Non-pigmented ciliary epithelial cell (primary cell): Measurements from ENCODE around the gene HYAL2.
A peak's percentile ranks its signal among the peaks of the same experiment; 100 is the strongest.

ENCODE experiments used
- DNase-seq: peaks from one replicate; pipeline ENCODE4 v3.0.0-alpha.2; 2010; ENCODE audit warnings: low read depth

The HYAL2 gene

DNA sequence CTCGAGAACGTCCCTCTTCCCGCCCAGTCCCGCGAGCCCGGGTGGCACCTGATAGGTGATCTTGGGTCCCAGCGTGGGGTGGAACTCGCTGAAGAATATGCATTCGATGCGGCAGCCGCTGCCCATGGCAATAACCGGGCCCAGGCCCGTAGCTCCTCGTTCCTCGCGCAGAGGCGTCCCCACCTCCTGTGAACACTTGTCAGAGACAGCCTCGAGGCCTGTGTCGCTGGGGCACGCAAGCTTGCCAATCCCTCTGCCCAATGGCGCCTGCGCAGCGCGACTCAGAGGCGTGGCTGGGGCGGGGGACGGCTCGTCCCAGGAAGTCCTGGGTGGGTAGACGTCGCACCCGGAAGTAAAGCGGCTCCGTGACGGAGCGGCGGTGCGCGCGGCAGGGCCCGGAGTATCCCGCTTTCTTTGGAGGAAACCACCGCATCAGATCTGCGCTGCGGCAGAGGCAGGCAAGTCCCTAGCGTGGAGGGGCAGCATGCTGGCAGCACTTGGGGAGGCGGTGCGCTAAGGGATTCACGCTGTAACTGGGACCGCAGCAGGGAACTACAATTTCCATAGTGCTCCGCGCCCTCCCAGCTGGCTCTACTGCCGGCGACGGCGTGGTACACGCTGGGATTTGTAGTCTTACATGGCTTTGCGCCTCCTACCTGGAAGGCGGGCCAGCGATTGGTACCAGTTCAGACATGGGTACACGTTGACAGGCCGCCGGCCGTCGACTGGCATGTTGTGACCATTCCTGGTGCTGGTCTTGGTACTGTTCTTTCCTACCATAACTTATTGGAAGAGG, 28.2 kb upstream of the HYAL2 start, which contains the start of the genes CYB561D2 and NPRL2:
Gene CYB561D2, plus strand, starts transcription at position 336 of the 796 bp plus-strand sequence. CDS start 572 bp downstream, outside the sequence.
Gene NPRL2, minus strand, starts transcription at position 249 of the 796 bp plus-strand sequence. Its CDS starts 123 bp downstream, at position 126.
- peak; percentile 67 for DNase-seq

DNA sequence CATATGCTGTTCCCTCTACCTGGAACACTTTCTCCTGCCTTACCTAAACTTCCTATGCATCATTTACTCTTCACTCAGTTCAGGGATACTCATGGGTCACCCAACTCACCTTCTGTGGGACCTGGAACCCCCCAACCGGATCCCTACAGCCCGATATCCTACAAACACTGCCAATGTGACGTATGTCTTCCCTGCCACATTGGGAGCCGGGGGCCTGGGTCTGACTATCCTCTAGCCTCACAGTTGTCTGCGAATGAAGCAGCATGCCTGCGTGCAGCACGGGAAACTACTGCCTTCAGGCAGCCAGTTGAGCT, 27.6 kb upstream of the HYAL2 start:
- DNase-seq: no peak

DNA sequence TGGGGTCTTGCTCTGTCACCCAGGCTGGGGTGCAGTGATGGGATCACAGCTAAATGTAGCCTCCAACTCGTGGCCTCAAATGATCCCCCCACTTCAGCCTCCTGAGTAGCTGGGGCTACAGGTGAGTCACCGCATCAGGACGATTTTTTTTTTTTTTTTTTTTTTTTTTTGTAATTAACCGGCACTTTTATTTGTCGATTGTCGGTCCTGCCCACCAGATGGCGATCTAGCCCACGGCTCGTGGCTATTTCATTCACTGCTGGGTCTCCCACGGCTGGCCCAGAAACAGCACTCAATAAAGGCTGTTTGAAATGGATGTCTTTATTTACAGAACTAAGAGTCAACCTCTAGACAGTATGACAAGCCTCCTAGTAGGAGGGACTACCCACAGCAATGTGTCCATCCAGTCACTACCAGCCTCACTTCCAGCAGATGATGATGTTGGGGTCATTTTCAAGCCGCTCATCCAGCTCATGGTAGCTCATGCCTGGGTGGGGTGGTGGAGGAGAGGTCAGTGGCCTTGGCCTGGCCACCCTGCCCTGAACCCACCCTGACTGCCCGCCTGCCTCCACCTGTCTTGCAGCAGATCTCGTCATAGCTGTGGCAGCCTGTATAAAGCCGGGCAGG, 24.8 kb upstream of the HYAL2 start:
- no peak for DNase-seq

DNA sequence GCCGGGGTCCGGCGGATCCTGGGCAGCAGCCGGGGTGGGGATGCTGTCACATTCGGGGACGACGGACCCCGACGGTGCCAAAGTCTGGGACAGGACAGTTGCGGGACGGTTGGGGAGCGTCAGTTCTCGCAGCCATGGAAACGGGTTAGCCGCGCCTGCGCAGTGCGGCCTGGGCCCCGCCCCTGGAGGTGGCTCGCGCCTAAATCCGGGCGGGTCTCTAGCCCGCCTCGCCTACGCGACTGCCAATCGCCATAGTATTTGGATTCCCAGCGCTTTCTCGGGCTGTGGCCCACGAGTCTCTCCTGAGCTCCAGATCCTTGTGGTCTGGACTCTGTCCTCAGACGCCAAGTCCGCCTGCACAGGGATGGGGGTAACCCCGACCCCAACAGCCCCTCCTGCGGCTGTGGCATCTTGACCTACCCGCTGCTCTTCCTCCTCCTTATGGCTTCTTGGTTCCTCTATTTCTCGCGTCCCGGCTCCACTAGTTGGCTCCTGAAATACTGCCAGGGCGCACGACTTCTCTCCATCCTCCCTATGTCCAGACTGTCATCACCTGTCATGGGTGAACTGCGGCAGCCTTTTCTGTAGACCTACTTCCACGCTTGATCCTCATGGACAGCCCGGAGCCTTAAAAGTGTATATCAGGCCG, 23.2 kb upstream of the HYAL2 start, which contains the start of gene ZMYND10:
Gene ZMYND10, minus strand, starts transcription at position 147 of the 649 bp plus-strand sequence. CDS start 153 bp downstream, outside the sequence.
- no peak for DNase-seq

DNA sequence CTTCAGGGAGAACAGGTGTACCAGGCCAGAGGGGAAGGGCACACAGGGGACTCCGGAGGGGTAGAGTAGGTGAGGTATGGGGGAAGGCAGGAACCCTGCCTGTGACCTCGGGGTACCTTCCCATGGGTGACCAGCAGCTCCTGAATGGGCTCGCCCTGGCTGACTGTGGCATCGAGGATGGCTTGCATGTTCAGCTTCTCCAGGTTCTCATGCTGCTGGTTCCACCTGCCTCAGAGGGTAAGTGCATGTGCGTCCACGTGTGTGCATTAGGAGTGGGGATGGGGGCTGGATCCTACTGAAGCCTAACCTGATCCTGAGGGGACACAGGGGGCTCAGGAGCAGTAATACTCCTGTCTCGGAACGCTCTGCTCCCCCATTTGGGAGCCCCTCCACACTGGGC, 22.5 kb upstream of the HYAL2 start:
- no peak for DNase-seq

DNA sequence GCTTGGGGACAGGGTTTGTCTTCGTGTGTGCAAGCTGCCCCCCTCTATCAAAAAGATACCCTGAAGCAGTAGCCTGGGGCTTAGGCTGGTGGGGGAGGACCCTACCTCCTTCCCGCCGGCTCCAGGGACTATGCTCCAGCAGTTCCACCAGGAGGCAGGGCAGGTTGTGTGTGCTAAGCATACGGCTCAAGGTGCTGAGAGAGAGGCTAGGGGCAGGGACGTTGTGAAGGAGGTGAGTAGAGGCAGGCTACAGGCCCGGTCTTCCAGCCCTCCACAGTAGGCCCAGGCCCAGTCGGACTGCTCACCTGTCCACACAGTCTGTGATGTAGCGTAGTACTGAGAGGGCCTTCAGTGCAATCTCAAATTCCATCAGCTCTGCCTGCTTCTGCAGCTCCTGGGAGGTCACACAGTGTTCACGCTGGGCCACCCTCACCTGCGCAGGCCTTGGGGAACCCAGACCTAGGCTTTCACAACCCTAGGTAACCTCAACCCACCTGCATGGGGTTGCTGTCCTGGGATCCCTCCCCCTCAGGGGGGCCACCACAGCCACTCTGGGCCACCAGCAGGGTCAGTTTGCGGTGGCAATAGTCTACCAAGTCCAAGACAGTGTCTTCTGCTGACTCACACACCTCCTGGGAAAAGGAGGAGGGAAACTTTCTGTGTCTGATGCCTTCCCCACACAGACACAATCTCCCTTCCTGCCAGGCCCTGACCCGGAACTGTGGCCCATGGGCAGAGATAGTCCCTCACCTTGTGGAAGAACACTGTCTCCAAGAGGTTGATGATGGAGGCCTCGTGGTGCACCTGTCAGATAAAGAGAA, 20.5 kb upstream of the HYAL2 start:
- no peak for DNase-seq

DNA sequence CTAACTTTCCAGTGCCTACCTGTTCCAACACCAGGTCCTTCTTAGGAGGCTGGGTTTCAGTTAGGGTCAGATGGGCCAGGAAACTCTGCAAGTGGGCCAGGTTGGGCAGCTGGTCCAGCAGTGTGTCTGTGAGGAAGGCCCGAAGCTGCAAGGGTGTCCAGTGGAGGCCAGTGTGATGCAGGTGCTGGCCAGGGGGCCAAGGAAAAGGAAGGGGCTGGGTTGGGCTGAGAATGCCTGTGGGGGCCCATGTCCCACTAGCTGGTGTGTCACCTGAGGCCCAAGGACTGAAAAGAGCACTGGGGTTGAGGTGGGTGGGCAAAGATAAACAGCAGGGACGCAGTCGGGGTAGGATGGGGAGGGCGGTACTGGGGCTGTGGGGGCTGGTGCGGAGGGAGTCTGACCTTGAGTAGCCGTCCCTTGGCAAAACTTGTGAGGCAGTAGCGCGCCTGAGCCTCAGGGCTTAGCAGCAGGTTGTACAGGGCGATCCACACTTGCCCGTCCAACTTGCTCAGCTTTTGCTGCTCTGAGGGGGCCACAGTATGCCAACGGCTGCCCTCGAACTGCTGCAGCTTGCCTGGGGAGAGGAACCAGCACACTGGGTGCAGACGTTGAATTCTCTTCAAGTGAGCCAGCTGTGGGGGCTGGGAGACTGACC, 19.6 kb upstream of the HYAL2 start:
- no peak for DNase-seq

DNA sequence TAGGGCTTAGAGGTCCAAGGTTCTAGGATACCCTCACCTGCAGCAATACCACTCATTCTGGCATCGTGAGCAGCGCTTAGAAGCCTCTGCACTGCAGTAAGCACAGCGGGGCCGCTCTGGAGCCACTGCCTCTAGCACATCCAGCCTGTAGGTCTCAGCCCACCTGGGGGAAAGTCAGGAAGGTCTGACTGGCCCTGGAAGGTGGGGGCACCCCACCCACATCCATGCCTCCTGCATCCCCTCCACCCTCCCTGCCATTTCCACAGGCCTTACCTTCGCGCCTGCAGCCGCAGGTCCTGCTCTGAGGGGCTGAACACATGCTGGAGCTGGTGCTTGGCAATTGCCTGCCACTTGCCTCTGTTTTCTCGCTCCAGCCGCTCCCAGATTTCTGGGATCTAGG, 19.0 kb upstream of the HYAL2 start:
- no peak for DNase-seq

DNA sequence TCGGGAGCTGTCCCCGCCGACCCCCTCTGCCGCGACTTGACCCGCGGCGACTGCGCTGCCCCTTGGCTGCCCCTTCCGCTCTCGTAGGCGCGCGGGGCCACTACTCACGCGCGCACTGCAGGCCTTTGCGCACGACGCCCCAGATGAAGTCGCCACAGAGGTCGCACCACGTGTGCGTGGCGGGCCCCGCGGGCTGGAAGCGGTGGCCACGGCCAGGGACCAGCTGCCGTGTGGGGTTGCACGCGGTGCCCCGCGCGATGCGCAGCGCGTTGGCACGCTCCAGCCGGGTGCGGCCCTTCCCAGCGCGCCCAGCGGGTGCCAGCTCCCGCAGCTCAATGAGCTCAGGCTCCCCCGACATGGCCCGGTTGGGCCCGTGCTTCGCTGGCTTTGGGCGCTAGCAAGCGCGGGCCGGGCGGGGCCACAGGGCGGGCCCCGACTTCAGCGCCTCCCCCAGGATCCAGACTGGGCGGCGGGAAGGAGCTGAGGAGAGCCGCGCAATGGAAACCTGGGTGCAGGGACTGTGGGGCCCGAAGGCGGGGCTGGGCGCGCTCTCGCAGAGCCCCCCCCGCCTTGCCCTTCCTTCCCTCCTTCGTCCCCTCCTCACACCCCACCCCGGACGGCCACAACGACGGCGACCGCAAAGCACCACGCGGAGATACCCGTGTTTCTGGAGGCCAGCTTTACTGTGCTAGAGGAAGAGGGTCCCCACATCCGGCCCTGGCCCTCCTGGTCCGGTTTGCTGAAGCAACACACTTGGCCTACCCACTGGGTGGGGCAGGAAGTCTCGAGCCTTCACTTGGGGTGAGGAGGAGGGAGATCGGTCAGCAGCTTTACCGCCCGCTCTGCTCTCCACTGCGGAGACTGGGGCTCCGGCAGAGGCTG, 18.1 kb upstream of the HYAL2 start, which contains the start of gene RASSF1:
Gene RASSF1, minus strand, starts transcription at position 389 of the 882 bp plus-strand sequence. Its CDS starts 31 bp downstream, at position 358.
- DNase-seq: no peak

DNA sequence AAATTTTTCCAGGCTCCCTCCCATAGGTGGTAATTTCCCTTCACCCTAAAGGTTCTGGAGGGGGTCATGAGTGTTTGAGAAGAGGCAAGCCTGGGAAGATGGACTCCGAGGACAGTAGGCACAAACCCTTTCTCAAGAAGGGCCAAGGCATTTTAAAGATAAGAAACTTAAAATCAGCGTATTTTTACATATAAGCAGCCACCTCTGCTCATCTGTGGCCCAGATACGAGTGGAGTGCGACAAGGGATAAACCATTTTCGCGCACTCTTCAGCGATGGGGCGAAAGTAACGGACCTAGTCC, 17.6 kb upstream of the HYAL2 start:
- no peak for DNase-seq

DNA sequence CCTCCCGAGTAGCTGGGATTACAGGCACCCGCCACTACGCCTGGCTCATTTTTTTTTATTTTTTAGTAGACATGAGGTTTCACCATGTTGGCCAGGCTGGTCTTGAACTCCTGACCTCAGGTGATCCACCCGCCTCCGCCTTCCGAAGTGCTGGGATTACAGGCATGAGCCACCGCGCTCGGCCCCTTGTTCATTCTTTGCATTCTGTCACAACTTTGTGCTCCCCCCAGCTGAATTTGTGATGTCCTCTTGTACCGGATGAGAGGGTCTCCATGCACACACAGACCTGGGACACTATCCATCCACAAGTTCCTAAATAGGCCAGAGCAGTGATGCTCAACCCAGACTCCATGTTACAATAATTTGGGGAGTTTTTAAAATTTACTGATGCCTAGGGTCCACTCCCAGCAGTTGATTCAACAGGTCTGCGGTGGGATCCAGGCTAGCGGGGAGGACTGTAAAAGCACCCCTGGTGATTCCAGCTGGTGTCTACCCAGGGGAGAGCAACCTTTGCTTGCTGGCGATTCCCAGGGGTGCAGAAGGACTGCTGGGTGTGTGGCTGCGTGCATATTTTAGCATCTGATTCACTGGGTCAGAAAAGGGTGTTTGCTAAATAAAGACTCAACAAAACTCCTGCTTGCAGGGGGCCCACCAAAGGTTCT, 17.1 kb upstream of the HYAL2 start:
- DNase-seq: no peak

DNA sequence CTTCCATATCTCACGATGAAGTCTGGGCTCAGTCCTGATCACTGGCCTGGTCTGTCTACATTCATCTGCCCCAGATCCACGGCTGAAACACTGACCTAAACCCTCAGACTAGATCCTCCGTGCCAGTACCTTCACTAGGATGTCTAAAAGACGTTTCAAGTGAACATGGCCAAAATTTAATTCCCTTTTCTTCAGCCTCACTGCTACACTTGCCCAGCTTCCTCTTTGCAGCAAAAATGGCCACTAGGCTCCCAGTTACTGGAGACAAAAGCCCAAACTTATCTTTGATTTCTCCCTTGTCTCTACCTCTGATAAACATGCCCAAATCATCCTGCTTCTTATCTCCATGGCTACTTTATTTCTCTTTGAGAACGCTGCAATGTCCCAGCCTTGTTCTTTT, 16.4 kb upstream of the HYAL2 start:
- no peak for DNase-seq

DNA sequence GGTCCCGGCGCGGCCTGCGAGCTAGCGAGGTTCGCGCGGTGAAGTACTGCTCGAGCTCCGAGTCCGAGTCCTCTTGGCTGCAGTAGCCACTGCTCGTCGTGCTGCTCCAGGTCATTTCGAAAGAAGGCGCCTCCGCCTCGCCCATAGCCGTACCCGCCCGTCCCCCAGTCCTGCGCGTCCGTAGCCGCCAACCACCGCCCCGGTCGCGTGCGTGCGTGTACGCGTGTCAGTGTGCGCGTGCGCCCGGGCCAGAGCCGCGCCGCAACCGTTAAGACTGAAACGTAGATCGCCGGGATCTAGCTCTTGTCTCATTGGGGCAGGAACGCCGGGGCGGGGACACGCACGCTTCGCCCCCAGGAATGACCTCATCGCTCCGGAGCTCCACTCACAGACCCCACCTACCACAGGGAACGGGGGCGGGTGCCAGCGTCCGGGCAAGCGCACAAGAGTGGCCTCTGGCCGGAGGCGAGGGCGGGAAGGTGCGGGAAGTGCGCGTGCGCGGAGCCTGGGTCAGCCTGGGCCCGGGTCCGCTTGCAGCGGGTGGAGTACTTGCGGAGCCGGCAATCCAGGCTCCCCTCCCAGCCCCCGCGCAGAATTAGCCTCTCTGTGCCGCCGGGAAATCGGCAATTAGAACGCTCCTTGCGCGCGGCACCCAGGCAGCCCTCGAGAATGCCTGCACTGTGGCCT, 14.8 kb upstream of the HYAL2 start:
- DNase-seq: peak; percentile 97

DNA sequence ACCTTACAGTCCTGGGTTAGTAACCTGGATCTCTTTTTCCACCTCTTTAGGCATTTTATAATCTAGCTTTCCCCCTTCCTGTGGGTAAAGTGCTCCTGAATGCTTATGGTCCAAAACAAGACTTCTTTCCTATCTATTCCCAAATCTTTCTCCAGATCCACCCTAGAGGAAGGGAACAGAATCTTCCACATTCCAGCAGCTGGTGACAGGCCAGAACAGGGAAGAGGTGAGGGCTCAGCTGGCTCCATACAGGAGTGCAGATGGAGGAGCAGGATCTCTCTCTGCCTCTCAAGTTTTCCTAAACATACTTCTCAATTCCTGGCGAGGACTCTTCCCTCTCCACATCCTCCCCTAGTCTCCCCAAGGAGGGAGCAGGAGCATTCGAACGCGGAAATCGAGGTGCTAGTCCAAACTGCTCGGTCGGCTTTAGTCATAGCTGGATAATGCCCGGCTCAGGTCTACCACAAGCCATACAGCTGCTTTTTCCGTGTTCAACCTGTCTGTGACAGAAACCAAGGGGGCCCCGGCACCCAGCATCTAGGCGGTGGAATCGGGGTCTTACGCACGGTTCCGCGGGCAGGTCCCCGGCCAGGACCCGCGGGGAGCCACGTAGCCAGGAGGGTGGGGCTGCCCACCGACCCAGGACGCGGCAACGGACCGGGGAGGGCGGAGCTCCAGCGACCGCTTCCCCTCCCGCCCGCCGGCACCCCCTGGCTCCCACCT, 14.1 kb upstream of the HYAL2 start:
- DNase-seq: no peak

DNA sequence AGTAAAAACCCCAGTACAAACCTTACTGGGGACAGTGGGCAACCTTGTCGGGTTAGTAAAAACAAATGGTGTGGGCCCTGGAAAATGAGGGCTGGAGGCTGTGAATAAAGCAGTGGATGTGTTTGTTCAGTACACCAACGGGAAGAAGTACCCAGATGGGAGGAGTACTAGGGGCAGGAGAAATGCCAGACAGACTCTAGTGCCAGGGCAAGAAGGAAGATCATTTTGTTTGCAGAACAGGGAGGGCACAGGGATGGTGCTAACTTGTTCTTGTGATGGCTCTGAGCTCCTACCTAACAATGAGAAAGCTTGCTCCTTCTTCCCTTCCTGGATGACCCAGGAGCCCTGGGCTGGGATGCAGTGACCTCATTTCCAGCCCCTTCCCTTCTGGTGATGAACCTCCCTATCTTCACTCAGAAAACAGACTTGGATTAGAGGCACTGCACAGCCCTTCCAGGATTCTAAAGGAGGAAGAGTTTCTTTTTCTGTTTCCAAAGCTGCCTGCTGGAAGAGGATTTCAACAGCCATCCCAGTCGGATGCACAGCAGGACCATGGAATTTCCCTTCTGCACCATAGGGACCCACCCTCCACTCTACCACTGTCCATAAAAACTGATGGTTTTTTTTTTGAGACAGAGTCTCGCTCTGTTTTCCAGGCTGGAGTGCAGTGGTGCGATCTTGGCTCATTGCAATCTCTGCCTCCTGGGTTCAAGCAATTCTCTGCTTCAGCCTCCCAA, 12.0 kb upstream of the HYAL2 start:
- no peak for DNase-seq

DNA sequence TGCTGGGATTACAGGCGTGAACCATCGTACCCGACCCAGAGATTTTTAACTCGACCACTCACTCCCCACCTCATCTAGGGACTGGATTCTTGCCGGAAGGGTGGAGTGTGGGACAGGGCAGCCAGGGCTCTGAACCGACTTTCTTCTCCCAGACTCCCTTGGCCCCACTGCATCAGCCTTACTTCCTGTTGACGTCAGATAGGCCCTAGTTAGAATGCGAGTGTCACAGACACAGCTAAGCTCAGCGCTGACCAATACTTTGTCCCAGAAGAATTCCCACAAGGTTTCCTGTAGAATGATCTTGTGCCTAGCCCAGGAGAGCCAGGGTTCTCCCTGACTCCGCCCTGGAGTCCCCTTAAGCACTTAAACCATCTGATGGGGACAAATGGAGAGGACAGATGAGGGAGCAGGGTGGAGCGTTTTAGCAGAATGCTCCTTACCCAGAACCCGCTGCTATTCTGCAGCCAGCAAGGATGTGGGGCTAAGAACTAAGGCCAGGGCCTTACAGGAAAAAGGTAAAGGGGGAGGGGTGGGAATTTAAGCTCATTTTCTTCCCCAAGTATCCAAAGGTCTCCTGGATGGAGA, 11.3 kb upstream of the HYAL2 start:
- DNase-seq: no peak

DNA sequence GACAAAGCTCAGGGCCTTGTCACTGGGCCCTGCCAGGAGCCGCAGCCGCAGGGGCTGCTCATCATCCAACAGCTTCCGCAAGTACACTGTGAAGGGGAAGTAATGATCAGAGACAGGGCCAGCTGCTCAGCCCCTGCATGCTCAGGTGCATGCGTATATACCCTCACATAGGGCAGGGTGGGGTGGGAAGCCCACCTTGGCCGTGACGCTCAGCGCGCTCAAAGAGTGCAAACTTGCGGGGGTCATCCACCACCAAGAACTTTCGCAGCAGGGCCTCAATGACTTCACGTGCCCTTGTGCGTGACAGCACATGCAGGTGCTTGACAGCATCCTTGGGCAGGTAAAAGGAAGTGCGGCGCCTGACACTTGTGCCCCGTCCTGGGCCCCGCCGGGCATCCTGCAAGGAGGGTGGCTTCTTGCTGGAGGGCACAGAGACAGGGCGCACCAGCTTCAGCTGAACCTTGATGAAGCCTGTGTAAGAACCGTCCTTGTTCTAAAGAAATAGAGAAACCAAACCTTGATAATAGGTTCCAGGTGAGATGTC, 8.9 kb upstream of the HYAL2 start:
- DNase-seq: no peak
